ENCODE measurements around the gene NDST1.

NDST1 gene

DNA sequence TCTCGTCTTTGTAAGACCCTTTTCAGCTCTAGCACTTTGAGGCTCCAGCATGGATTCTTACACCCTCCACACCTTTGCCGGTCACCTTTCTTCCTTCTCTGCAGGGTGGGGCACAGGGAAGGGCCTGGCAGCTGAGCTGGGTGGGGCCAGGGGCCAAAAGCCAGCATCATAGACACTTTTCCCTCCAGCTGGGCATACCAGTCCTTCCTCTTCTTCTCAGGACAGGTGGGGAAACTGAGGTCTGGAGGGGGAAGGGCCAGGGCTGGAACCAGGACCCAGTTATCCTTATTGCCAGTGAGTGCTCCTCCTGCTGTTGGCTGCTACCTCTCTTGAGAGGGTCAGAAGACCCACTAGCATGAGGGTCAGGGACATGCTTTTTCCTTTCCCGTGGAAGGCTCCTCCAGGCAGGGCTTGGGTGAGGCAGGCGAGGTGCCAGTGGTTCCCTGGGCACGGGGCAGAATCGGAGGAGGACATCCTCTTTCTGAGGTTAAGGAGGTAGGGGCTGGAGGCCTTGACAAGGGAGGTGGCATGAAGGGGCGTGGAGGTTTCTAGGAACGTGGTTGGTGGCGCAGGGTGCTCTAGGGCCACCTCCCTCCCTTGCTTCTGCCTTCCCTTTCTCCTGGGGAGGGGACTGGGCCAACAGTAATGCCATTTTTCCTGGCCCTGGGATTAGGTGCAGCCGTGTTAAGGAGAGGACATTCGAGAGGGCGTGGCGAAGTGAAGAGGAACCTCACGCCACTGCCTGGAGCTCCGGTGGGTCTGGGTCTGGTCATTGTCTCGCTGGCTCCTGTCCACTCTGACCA lies at the start of gene NDST1:
Gene NDST1, plus strand, starts transcription at position 658 of the 803 bp plus-strand sequence. CDS start 13,124 bp downstream, outside the sequence.
- Histone ChIP-seq H3K27ac (peak within 1 kb of the TSS; percentile 83 to 96), H3K27me3 (no peaks in the 10 kb centered on the region), H3K9me3 (no peaks in the 10 kb centered on the region), H3K36me3 (no peaks in the 10 kb centered on the region), H3K4me3 (peak within 1 kb of the TSS; percentile 3 to 34), H3K4me1 (peaks cover 12 to 100% (median 97%) of the 10 kb centered on the region in 4 donors)
- TF ChIP-seq, protein P1, sequence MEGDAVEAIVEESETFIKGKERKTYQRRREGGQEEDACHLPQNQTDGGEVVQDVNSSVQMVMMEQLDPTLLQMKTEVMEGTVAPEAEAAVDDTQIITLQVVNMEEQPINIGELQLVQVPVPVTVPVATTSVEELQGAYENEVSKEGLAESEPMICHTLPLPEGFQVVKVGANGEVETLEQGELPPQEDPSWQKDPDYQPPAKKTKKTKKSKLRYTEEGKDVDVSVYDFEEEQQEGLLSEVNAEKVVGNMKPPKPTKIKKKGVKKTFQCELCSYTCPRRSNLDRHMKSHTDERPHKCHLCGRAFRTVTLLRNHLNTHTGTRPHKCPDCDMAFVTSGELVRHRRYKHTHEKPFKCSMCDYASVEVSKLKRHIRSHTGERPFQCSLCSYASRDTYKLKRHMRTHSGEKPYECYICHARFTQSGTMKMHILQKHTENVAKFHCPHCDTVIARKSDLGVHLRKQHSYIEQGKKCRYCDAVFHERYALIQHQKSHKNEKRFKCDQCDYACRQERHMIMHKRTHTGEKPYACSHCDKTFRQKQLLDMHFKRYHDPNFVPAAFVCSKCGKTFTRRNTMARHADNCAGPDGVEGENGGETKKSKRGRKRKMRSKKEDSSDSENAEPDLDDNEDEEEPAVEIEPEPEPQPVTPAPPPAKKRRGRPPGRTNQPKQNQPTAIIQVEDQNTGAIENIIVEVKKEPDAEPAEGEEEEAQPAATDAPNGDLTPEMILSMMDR (IDR thresholded peaks at IDR 0.05) = no peak
- DNase-seq = no peak
- intact Hi-C loops (cut with DNase I; ENCODE audit: low total_unique reads) = no loop called here

DNA sequence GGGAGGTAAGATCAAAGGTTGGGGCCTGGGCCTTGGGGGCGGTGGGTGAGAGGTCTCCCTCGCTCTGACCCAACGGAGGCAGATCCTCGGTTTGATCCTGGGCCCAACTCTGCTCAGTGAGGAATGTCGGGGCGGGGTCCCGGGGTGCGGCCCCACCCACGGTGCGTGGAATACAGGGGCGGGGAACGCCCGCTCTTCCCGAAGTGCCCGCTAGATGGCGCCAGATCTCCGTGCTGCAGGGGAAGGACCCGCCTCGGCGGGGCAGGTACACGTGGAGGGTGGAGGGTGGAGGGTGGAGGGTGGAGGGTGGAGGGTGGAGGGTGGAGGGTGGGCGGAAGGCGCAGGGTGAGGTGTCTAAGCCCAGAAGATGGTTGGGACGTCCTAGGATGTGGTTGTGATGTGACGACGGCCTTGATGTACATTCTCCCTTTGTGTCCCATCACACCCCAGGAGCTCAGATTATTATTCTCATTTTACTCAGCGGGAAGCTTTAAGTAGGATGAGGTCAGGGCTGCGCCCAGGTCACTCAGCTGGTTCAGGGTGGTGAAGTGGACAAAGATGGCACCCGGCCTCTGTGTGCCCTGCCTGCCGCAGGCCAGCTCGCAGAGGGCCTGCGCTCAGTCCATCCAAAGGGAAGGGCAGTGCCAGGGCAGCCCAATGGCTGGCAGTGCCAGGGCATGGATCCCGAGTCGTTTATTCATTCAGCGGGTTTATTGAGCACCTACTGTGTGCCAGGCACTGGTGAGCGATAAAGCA lies 49.0 kb upstream of the NDST1 start:
- Histone ChIP-seq H3K36me3 (no peaks in the 10 kb centered on the region), H3K9me3 (no peaks in the 10 kb centered on the region), H3K27me3 (no peaks in the 10 kb centered on the region), H3K4me1 (peaks cover 0 to 8% (median 4%) of the 10 kb centered on the region in 4 donors), H3K4me3 (peak overlapping the region; percentile 32 to 43), H3K27ac (no peak overlapping the region)
- TF ChIP-seq, protein P1 (IDR thresholded peaks at IDR 0.05) = peak; percentile 79 to 88
- intact Hi-C loops (cut with DNase I; ENCODE audit: low total_unique reads) = loop anchor here (5.0 to 10.0 kb wide), 2 partner anchors 83 to 196 kb away; no protein-coding TSS in a partner anchor
- DNase-seq = peak; percentile 60 to 83

DNA sequence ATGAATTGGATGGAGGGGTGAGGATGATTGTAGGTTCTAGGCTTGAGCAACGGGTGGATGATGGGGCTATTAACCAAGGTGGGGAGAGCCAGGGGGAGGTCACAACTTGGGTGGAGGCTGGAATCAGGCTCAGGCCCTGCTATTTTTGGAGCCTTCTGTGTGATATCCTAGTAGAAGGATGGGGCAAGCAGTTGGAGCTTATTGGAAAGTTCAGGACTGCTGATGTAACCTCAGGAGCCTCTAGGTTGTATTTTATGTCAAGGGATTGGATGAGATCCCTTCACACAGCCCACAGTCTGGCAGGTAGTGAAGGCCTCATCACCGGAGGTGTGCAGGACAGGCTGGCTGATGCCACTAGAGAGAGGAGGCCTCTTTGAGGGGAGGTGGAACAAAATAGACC lies 47.1 kb upstream of the NDST1 start:
- DNase-seq = no peak
- TF ChIP-seq, protein P1 (IDR thresholded peaks at IDR 0.05) = no peak
- Histone ChIP-seq H3K4me1 (peaks cover 0 to 19% (median 8%) of the 10 kb centered on the region in 4 donors), H3K27me3 (no peaks in the 10 kb centered on the region), H3K9me3 (no peaks in the 10 kb centered on the region), H3K36me3 (no peaks in the 10 kb centered on the region), H3K27ac (no peak overlapping the region), H3K4me3 (no peak overlapping the region)
- intact Hi-C loops (cut with DNase I; ENCODE audit: low total_unique reads) = loop anchor here (2.0 kb wide), 1 partner anchor 62 kb away; no protein-coding TSS in a partner anchor

GRCh38 chr5:150461231-150461630 lies 46.7 kb upstream of the NDST1 start:
- H3K4me1 ChIP-seq = peaks cover 0 to 19% (median 8%) of the 10 kb centered on the region in 4 donors
- H3K9me3 ChIP-seq = no peaks in the 10 kb centered on the region
- H3K27ac ChIP-seq = no peak overlapping the region
- DNase-seq = no peak
- intact Hi-C loops (cut with DNase I; ENCODE audit: low total_unique reads) = loop anchor here (2.0 kb wide), 1 partner anchor 62 kb away; no protein-coding TSS in a partner anchor
- no peaks in the 10 kb centered on the region for H3K36me3 ChIP-seq
- H3K27me3 ChIP-seq = no peaks in the 10 kb centered on the region
- TF ChIP-seq, protein P1 (IDR thresholded peaks at IDR 0.05) = no peak
- no peak overlapping the region for H3K4me3 ChIP-seq

DNA sequence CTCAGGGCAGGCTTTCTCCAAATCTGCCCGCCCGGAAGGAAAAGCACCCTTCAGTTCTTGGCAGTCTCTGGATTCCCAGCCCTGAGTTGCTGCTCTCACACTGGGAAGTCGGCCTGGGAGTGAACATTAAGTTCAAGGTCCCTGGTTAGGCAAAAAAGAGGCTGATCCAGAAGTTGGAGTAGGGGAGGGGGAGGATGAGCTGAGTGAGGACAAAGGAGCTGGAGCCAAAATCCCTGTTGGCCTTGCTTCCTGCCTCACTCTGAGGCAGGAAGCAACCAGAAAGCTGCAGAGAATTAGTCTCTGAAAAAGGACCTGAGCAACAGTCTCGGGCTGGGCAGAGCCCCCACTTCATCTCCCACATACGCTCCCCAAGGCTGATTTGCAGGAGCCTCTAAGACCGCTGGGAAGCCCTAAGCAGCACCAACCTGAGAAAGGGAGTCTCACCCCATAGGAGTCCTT lies 43.3 kb upstream of the NDST1 start:
- Histone ChIP-seq H3K27ac (no peak overlapping the region), H3K36me3 (no peaks in the 10 kb centered on the region), H3K4me1 (peaks cover 0 to 13% (median 7%) of the 10 kb centered on the region in 4 donors), H3K27me3 (no peaks in the 10 kb centered on the region), H3K4me3 (no peak overlapping the region), H3K9me3 (no peaks in the 10 kb centered on the region)
- intact Hi-C loops (cut with DNase I; ENCODE audit: low total_unique reads) = no loop called here
- TF ChIP-seq, protein P1 (IDR thresholded peaks at IDR 0.05) = no peak
- no peak for DNase-seq

All from tibial artery (tissue), 4 donors.